HepG2 (cell line): ENCODE results near the gene NR2F6. TPM values are rescaled to one million over a fixed set of nuclear protein-coding genes. Genes with fewer than 3 reads are reported as not detected.
A peak's percentile ranks its signal among the peaks of the same experiment; 100 is the strongest.

Experiments
- ADNP ChIP-seq: sonication (generic); formaldehyde crosslinking; IDR thresholded peaks from 2 replicates; pipeline ENCODE4 v1.4.0; 2020; ENCODE audit warnings: missing genetic modification reagents
- ATF1 ChIP-seq: IDR thresholded peaks from 2 replicates; pipeline ENCODE4 v1.6.1; 2016; ENCODE audit warnings: mild to moderate bottlenecking, control low read depth
- ELF1 ChIP-seq: sonication (generic); formaldehyde crosslinking; IDR thresholded peaks from 2 replicates; pipeline ENCODE4 v1.4.0; 2020; ENCODE audit warnings: missing genetic modification reagents
- FOXA3 ChIP-seq: IDR thresholded peaks from 2 replicates; pipeline ENCODE4 v1.6.1; 2016; ENCODE audit warnings: missing genetic modification reagents, missing compliant biosample characterization
- GMEB2 ChIP-seq: IDR thresholded peaks from 2 replicates; pipeline ENCODE4 v1.6.1; 2016; ENCODE audit warnings: missing biosample characterization, missing genetic modification reagents, low read depth
- IKZF4 ChIP-seq: sonication (generic); formaldehyde crosslinking; IDR thresholded peaks from 2 replicates; pipeline ENCODE4 v1.5.1; 2020; ENCODE audit warnings: borderline replicate concordance, mild to moderate bottlenecking, low read depth, missing genetic modification reagents; ENCODE audit errors: not compliant biosample characterization
- KDM3A ChIP-seq: IDR thresholded peaks from 2 replicates; pipeline ENCODE4 v1.6.1; 2018; ENCODE audit warnings: low read depth, missing compliant biosample characterization
- KDM4B ChIP-seq: sonication (generic); formaldehyde crosslinking; IDR thresholded peaks from 2 replicates; pipeline ENCODE4 v1.4.0; 2020; ENCODE audit warnings: missing genetic modification reagents
- MXI1 ChIP-seq: IDR thresholded peaks from 3 replicates; pipeline ENCODE4 v1.6.1; 2012; ENCODE audit warnings: low read depth, low read length, inconsistent platforms, borderline replicate concordance
- MZF1 ChIP-seq: sonication (generic); formaldehyde crosslinking; IDR thresholded peaks from 2 replicates; pipeline ENCODE4 v1.8.1; 2023; ENCODE audit warnings: mild to moderate bottlenecking, missing genetic modification reagents, borderline replicate concordance
- RNF219 ChIP-seq: sonication (generic); formaldehyde crosslinking; IDR thresholded peaks from 2 replicates; pipeline ENCODE4 v1.5.0; 2020; ENCODE audit warnings: mild to moderate bottlenecking, missing genetic modification reagents
- ZFP37 ChIP-seq: sonication (generic); formaldehyde crosslinking; IDR thresholded peaks from 2 replicates; pipeline ENCODE4 v1.4.0; 2020; ENCODE audit warnings: missing genetic modification reagents, borderline replicate concordance
- ZNF225 ChIP-seq: sonication (generic); formaldehyde crosslinking; IDR thresholded peaks from 2 replicates; pipeline ENCODE4 v1.4.0; 2020; ENCODE audit warnings: mild to moderate bottlenecking, missing genetic modification reagents
- ZNF280D ChIP-seq: sonication (generic); formaldehyde crosslinking; IDR thresholded peaks from 2 replicates; pipeline ENCODE4 v1.5.1; 2020; ENCODE audit warnings: mild to moderate bottlenecking, missing genetic modification reagents
- ZNF331 ChIP-seq: sonication (generic); formaldehyde crosslinking; IDR thresholded peaks from 2 replicates; pipeline ENCODE4 v1.4.0; 2020; ENCODE audit warnings: missing genetic modification reagents
- ZNF574 ChIP-seq: sonication (generic); formaldehyde crosslinking; IDR thresholded peaks from 2 replicates; pipeline ENCODE4 v1.4.0; 2020; ENCODE audit warnings: missing genetic modification reagents
- ZNF580 ChIP-seq: IDR thresholded peaks from 2 replicates; pipeline ENCODE4 v1.6.1; 2016; ENCODE audit warnings: low read depth, borderline replicate concordance
- ZNF781 ChIP-seq: sonication (generic); formaldehyde crosslinking; IDR thresholded peaks from 2 replicates; pipeline ENCODE4 v1.5.1; 2020; ENCODE audit warnings: borderline replicate concordance, mild to moderate bottlenecking, missing genetic modification reagents; ENCODE audit errors: not compliant biosample characterization
- polyA plus RNA-seq, 8 experiments: library from polyadenylated mRNA; depleted of rRNA in 3 of 8; stranded (reverse) in 7 of 8; unstranded in 1 of 8; fragments of >200 nt; fragmentation: Illumina TruSeq in 4 of 8; extraction: Trizol in 4 of 8; gene quantifications; 2 replicates each; pipeline versions ENCODE4 v1.2.1 to v1.2.3, GENCODE V29; 2011 to 2016; ENCODE audit warnings: low read depth in 4 of 8, missing spikeins in 1 of 8, mixed read lengths in 1 of 8; ENCODE audit not compliant: insufficient read depth in 1 of 8
- total RNA-seq, 5 experiments: library from RNA; depleted of rRNA; stranded (reverse); fragments of >200 nt; fragmentation: Illumina TruSeq; extraction: Trizol; gene quantifications; 2 replicates each; pipeline ENCODE4 v1.2.3, GENCODE V29; 2016; ENCODE audit warnings: low read depth in 1 of 5

NR2F6 gene
- total and polyA plus RNA-seq, 2 of the 13 experiments (the other 11 are each of a cell fraction or from before 2014, with no cell fraction given) = 30.9 to 72.4 TPM

- TF ChIP-seq RNF219 = no peak
- TF ChIP-seq ZNF781 (CRISPR knock-in tag) = no peak
- TF ChIP-seq ZNF331 (CRISPR knock-in tag) = peak; percentile 77
- TF ChIP-seq FOXA3 = 0 out of 2 replicates have a peak, but pooled peaks have one; percentile 22
- peak; percentile 65; the same call in 1 of the 2 replicates for TF ChIP-seq ADNP (CRISPR knock-in tag)
- TF ChIP-seq GMEB2 (CRISPR knock-in tag) = no peak
- no peak; the same call in 1 of the 2 replicates for TF ChIP-seq ZNF574 (CRISPR knock-in tag)
- TF ChIP-seq KDM4B = no peak
- no peak for TF ChIP-seq KDM3A
- TF ChIP-seq MXI1 = peak; percentile 13; the same call in 1 of the 3 replicates
- no peak for TF ChIP-seq ZNF280D (CRISPR knock-in tag)
- TF ChIP-seq ATF1 (CRISPR knock-in tag) = no peak
- peak; percentile 20; the same call in 1 of the 2 replicates for TF ChIP-seq ELF1 (CRISPR knock-in tag)
- TF ChIP-seq IKZF4 (CRISPR knock-in tag) = no peak
- no peak for TF ChIP-seq ZFP37 (CRISPR knock-in tag)
- no peak for TF ChIP-seq ZNF225
- TF ChIP-seq ZNF580 = peak; percentile 42; the same call in 1 of the 2 replicates
- TF ChIP-seq MZF1 (CRISPR knock-in tag) = no peak
Observed at GRCh38 chr19:17255150-17255621, 9.5 kb upstream of the NR2F6 start (continued).
